LHCN-M2 (cell line): ENCODE results near the gene BIRC5. TPM values are rescaled to one million over a fixed set of nuclear protein-coding genes. Genes with fewer than 3 reads are reported as not detected.
"Not testable (repeated sequence)": the region's sequence is repeated elsewhere in the genome, so short reads cannot be mapped to it uniquely, and the experiment has no call there.

Experiments
- DNase-seq: peaks from one replicate; pipeline ENCODE4 v3.0.0-alpha.2; 2012; ENCODE audit warnings: low read depth
- total RNA-seq: library from RNA; depleted of rRNA; stranded (reverse); fragments of >200 nt; gene quantifications from 2 replicates; pipeline ENCODE4 v1.2.3, GENCODE V29; 2014

BIRC5 gene
- total RNA-seq, 1 experiment from 2014 or later = 192 TPM

- DNase-seq = no peak
Measured at GRCh38 chr17:78224231-78225087, 10.4 kb downstream of the BIRC5 start.

- no peak for DNase-seq
Measured at GRCh38 chr17:78225088-78225865, 11.2 kb downstream of the BIRC5 start.

DNA sequence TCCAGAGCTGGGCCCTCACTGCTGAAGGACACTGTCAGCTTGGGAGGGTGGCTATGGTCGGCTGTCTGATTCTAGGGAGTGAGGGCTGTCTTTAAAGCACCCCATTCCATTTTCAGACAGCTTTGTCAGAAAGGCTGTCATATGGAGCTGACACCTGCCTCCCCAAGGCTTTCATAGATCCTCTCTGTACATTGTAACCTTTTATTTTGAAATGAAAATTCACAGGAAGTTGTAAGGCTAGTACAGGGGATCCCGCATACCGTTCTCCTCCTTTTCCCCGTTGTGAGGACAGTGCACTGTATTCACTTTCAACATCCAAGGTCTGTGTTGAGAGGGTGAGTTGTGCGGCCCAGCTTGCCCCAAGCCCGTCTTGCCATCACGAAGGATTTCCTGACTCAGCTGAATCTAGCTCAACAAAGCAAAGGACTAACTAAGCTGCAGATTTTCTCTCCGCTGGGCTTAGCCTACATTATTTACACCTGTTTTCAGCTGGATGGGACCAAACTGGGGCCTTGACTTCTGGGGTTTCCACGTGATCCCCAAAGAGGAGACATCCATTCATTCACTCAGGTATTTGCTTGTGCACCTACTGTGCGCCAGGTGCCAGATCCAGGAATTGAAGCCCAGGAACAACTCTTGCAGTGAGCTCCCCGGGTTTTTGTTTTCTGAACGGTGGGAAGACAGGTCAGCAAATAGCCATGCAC lies 12.2 kb downstream of the BIRC5 start:
- no peak for DNase-seq

- peak; percentile 26 for DNase-seq
Measured at GRCh38 chr17:78226759-78227454, 12.9 kb downstream of the BIRC5 start.

GRCh38 chr17:78227455-78227916 lies 13.4 kb downstream of the BIRC5 start:
- DNase-seq = peak; percentile 66

- no peak for DNase-seq
Measured at GRCh38 chr17:78228176-78228575, 14.1 kb downstream of the BIRC5 start.

- no peak for DNase-seq
Measured at GRCh38 chr17:78230252-78230962, 16.4 kb downstream of the BIRC5 start.

GRCh38 chr17:78230996-78231935 lies 17.2 kb downstream of the BIRC5 start, which contains the start of gene TMEM235:
Gene TMEM235 (plus strand): TSS chr17:78231631. CDS start chr17:78232024, 393 bp downstream.
- no peak for DNase-seq

- DNase-seq = no peak
Measured at GRCh38 chr17:78231991-78232858, 18.2 kb downstream of the BIRC5 start.

- no peak for DNase-seq
Measured at GRCh38 chr17:78232859-78233173, 18.8 kb downstream of the BIRC5 start.

DNA sequence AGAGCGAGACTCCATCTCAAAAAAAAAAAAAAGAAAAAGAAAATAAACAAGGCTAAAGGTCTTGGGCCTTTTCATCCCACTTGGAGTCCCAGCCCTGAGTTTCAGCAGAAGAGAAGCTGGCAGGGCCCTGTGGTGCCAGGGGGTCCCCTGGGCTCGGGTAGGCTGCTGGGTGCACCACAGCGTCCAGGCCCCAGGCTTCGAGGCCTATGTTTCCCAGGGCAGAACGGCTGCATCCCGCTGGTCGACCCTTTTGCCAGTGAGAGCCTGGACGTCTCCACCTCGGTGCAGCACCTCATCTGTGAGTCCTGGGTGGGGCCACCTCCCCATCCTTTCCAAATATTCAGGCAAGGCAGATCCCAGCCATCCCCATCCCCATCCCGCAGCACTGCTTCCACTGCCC lies 19.6 kb downstream of the BIRC5 start:
- no peak for DNase-seq

DNA sequence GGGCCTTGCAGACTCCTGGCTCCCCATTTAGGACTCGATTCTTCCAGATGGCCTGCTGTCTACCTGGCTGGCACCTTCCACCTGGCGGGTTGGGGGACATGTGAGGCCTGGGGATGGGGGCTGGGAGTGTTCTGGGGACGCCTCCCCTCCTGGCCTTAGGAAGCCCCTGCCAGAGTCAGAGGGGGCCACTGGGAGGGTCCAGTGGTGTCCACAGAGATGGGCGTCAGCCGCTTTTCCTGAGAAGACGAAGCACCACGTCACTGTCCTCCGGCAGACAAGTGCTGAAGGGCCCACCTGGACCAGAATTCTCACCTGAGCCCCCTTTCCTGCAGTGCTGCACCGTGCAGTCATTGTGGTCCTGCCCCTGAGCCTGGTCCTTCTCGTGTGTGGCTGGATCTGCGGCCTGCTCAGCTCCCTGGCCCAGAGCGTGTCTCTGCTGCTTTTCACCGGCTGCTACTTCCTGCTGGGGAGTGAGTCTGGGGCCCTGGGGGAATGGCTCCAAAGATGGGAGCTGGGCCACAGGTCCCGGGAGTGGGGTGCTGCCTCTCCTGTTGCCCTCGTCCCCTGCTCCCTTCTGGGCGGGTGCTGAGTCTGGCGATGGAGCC lies 20.3 kb downstream of the BIRC5 start:
- DNase-seq = no peak

GRCh38 chr17:78235022-78235421 lies 21.0 kb downstream of the BIRC5 start:
- DNase-seq = not testable (repeated sequence)

DNA sequence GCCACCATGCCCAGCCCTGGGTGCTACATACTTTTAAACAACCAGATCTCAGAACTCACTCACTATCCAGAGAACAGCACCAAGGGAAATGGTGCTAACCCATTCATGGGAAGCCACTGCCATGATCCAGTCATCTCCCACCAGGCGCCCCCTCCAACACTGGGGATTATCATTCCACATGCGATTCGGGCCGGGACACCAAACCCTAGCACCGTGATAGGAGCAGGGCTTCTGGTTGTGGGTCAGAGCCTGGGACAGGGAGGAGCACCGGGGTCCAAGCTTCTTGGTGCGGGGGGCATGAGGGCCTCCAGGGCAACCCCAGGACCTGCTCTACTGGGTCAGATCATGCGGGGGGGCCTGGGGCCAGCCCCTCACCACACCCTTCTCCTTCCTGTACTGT lies 21.8 kb downstream of the BIRC5 start:
- no peak for DNase-seq

DNA sequence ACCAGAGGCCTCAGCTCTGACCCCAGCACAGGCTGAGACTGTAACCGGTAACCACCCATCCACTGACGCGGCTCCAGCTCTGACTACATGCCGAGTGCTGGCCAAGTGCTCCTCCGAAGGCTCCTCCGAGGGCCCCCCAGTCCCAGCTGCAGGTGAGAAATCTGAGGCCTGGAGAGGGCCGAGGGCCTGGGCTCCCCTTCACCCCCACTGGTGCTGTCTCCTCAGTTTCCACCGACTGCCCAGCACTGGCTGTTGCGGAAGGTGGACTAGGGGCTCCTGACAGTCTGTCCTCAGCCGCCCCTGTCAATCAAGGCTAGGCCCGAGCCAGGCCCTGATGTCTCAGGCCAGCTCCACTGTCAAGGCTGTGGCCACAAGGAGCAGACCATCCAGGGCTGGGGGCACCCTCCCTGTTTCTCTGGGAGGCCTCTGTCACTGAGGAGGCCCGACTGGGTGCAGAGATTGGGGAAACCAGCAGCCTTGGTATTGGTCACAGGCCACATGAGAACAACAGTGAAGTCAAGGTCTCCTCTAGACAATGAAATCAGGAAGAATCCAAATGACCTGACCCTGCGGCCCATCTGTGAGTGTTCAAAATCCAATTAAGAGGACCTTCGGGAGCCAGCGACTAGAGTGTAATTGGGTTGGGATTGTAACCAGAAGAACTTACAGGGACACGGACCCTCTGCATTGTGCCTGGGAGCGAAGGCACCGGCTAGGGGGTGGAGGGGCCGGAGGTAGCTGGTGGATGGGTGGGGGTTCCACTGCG lies 22.5 kb downstream of the BIRC5 start:
- no peak for DNase-seq

DNA sequence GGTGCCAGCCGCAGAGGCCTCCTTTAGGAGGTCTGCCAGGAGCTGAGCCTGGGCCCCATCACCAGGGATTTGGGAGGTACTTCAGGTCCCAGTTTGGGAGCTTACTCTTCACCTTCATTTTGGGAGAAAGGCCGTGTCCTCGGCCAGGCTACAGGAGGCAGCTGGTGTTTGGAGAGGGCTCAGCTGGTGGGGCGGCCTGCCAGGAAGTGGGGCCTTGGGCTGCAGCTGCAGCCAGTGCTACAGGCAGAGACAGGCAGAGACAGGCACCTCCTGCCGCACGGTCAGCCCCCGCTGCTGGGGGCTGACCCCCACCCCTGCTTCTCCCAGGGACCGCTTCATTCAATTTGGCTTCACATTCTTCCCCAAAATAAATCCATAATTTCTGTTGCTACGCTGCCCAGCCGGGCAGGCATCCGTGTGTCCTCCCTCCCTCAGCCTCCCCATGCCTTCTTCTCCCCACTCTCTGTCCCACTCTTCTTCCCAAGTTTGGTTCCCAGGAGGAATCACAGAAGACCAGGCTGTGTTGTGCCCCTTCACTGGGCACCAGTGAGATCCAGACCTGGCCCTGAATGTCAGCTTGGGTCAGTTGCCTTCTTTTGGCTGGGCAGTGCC lies 23.5 kb downstream of the BIRC5 start:
- DNase-seq = no peak
